Measurements from ENCODE around the gene KIAA1755.

Gene KIAA1755

DNA sequence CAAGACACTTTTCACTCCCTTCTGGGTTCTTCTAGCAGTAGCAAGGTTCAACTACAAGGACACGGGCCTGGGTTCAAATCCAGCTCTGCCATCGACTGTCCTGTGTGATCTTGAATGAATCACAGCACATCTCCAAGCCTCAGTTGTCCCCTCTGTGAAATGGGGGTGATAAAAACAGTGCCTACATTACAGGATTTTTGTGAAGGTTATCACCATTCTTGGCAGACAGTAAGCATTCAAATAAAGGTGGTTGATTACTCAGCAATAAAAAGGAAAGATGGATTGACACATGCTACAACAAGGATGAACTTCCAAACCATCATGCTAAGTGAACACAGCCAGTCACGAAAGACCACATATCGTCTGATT lies 88.9 kb downstream of the KIAA1755 start:
- Histone ChIP-seq H3K9me3 (ENCODE audit: control insufficient read depth in 1 of 2, low read length in 2 of 2) (no peaks in the 10 kb centered on the region), H3K27ac (ENCODE audit: low read length) (no peak overlapping the region), H3K4me1 (ENCODE audit: control insufficient read depth in 1 of 2, insufficient read depth in 2 of 2, low read length in 2 of 2) (peaks cover 3 to 5% of the 10 kb centered on the region in 2 donors), H3K36me3 (ENCODE audit: control insufficient read depth in 1 of 2, insufficient read depth in 2 of 2, low read length in 2 of 2) (no peaks in the 10 kb centered on the region), H3K27me3 (ENCODE audit: low read depth, low read length) (no peaks in the 10 kb centered on the region), H3K4me3 (ENCODE audit: low read depth in 1 of 2, low read length in 2 of 2) (no peak overlapping the region)

DNA sequence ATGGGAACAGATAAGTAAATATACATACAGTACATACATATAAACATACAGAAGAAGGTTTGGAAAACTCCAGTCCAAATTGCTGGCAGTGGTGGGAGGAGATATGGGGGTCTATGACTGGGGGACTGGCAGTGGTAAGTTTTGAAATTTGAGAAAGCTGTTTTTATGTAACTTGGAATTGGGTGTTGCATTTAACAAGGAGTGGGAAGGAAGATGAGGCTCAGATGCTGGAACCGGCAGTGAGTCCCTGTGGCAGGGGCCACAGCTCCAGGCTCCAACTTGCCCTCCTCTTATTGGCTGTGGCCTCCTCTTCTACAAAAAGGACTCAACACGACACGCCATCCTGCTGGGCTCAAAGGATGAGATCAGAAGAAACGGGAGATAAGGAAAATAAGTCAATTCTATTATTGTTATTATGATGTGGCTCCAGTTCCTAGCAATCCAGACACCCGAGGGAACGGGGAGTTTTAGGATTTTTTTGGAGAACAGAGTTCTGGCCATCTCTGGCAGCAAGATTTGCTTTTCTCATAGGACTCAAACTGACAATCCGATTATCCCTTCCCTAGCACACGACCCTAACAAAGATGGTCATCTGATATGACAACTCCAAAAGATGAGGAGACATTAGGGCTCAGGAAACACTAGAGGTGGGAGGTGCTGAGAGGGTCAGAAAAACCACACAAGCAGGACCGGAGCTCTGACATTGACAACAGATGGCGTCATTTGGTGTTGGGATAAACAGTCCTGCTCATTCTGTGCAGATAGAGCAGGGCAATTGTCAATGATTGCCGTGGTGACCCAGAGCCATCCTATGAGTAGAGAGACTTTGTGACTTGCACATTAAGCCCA lies 89.5 kb downstream of the KIAA1755 start:
- H3K27me3 ChIP-seq (ENCODE audit: low read depth, low read length) = no peaks in the 10 kb centered on the region
- no peak overlapping the region for H3K4me3 ChIP-seq (ENCODE audit: low read depth in 1 of 2, low read length in 2 of 2)
- no peak overlapping the region for H3K27ac ChIP-seq (ENCODE audit: low read length)
- no peaks in the 10 kb centered on the region for H3K36me3 ChIP-seq (ENCODE audit: control insufficient read depth in 1 of 2, insufficient read depth in 2 of 2, low read length in 2 of 2)
- peaks cover 3 to 6% of the 10 kb centered on the region in 2 donors for H3K4me1 ChIP-seq (ENCODE audit: control insufficient read depth in 1 of 2, insufficient read depth in 2 of 2, low read length in 2 of 2)
- no peaks in the 10 kb centered on the region for H3K9me3 ChIP-seq (ENCODE audit: control insufficient read depth in 1 of 2, low read length in 2 of 2)

DNA sequence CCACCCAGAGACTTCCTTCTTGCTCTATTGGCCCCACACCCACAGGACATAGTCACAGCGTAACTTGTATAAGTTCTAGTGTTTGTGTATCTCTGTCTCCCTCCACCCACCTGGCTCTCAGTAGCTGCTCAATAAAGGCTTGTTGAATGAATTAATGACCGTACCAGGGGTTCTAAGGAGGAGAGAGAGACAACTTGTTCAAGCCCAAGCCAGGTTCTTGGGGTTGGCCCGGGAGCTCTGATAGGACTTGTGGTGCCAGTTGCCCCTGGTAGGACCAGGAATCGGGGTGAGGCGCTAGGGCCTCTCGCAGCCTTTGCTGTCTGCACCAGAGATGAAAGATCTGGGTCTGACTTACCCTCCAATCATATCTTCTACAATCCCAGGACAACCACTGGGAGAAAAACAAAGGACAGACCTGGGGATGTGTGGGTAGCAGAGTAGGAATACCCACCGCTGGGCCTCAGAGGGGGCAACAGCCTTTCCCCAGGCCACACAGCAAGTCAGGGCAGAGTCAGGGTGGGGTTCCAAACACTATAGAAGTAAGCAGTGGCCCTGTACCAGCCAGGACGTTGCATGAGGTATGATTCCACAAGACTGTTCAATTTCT lies 90.2 kb downstream of the KIAA1755 start:
- Histone ChIP-seq H3K36me3 (ENCODE audit: control insufficient read depth in 1 of 2, insufficient read depth in 2 of 2, low read length in 2 of 2) (no peaks in the 10 kb centered on the region), H3K4me1 (ENCODE audit: control insufficient read depth in 1 of 2, insufficient read depth in 2 of 2, low read length in 2 of 2) (peaks cover 3 to 13% of the 10 kb centered on the region in 2 donors), H3K9me3 (ENCODE audit: control insufficient read depth in 1 of 2, low read length in 2 of 2) (no peaks in the 10 kb centered on the region), H3K4me3 (ENCODE audit: low read depth in 1 of 2, low read length in 2 of 2) (no peak overlapping the region), H3K27me3 (ENCODE audit: low read depth, low read length) (no peaks in the 10 kb centered on the region), H3K27ac (ENCODE audit: low read length) (no peak overlapping the region)

DNA sequence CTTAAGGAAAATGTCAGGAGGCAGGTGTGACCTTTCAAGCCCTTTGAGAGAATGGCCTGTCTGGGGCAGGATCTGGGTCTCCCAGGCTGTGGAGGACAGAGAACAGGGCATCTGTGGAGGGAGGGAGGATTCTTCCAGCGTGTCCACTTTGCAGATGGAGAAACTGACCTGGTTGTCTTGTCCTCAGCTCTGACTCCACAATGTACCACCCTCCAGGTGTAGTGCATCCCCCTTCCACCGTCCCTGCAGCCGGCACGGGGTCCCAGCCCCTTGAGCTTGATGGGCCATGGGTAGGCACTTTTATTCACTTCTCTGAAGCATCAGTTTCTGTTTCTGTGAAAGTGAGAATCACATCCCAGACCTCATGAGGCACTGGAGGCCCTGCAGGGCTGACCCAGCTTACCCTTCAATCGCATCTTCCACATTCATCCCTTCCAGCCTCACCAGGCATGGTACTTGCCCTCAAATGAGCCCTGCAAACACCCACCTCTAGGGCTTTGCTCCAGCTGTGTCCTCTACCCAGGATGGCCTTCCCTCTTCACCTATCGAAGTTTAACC lies 90.8 kb downstream of the KIAA1755 start:
- no peaks in the 10 kb centered on the region for H3K27me3 ChIP-seq (ENCODE audit: low read depth, low read length)
- no peaks in the 10 kb centered on the region for H3K9me3 ChIP-seq (ENCODE audit: control insufficient read depth in 1 of 2, low read length in 2 of 2)
- H3K4me3 ChIP-seq (ENCODE audit: low read depth in 1 of 2, low read length in 2 of 2) = no peak overlapping the region
- no peaks in the 10 kb centered on the region for H3K36me3 ChIP-seq (ENCODE audit: control insufficient read depth in 1 of 2, insufficient read depth in 2 of 2, low read length in 2 of 2)
- no peak overlapping the region for H3K27ac ChIP-seq (ENCODE audit: low read length)
- H3K4me1 ChIP-seq (ENCODE audit: control insufficient read depth in 1 of 2, insufficient read depth in 2 of 2, low read length in 2 of 2) = peaks cover 3 to 17% of the 10 kb centered on the region in 2 donors

DNA sequence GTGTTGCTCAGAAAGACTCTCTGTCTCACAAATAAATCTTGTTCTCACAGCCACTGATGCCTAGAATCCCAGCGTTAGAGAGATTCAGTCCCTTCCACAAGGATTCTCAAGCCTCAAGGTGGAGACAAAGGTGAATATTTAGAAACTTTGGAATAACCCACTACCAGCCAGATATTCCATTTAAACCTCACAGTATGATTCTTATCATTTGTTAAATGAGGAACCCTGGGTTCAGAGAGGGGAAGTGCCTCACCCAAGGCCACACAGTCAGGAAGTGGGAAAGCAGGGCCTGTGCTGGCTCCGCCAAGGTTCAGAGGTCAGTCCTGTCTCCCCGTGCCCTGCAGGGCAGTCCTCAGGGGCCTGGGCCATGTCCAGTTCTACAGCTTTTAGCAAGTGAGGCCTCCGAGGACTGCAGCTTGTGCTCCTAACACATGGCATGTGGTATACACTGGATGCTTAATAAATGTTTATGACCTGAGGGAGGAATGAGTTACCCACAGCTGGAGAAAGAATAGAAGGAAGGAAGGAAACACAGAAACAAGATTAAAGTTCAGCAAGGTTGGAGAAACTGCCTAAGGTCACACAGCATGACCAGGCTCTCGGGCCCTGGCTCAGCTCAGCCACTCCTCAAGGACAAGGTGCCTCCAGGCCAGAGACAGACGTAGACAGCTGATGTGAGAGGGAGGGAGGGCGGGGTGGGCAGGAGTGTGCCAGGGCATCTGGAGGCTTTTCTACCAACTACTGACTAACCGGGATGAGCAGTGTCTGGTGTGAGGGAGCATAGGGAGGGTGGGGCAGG lies 91.5 kb downstream of the KIAA1755 start:
- Histone ChIP-seq H3K27me3 (ENCODE audit: low read depth, low read length) (no peaks in the 10 kb centered on the region), H3K4me3 (ENCODE audit: low read depth in 1 of 2, low read length in 2 of 2) (no peak overlapping the region), H3K36me3 (ENCODE audit: control insufficient read depth in 1 of 2, insufficient read depth in 2 of 2, low read length in 2 of 2) (no peaks in the 10 kb centered on the region), H3K9me3 (ENCODE audit: control insufficient read depth in 1 of 2, low read length in 2 of 2) (no peaks in the 10 kb centered on the region), H3K4me1 (ENCODE audit: control insufficient read depth in 1 of 2, insufficient read depth in 2 of 2, low read length in 2 of 2) (peaks cover 3 to 24% of the 10 kb centered on the region in 2 donors), H3K27ac (ENCODE audit: low read length) (peak overlapping the region; percentile 2)

DNA sequence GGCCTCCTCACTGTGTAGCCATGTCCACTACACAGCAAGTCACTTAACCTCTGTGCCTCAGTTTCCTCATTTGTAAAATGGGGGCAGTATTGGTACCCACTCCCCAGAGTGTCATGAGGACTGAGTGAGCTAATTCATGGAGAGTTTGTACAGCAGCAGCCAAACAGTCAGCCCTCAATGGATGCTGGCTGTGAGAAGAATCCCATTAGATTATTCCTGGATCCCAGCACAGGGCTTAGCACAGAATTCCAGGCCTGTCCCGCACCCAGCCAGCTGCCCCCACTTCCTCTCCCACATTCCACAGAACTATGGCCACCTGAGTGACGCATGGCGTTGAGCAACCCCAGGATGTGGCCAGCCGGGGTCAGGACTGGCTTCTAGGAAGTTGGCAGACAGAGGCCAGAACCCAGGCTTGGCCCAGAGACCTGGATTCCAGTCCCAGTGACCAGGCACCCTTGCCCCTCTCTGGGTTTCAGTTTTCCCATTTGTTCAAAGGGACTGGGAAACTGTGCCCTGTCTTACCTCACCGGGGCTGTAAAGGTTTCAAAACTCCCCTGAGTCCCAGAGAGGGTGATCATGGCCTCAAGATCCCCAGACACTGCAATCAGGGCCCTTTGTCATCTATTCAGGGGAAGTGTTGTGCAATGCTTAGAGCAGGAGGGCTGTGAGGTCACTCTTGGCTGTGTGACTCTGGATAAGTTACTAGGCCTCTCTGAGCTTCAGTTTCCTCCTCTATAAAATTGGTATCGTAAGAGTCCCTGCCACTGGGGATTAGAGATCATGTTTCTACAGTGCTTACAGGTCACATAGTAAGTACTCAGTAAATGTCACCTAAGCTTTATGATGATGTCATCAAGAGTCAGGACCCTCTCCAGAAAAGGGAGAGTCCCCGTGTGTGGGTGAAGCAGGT lies 92.4 kb downstream of the KIAA1755 start:
- Histone ChIP-seq H3K4me1 (ENCODE audit: control insufficient read depth in 1 of 2, insufficient read depth in 2 of 2, low read length in 2 of 2) (peaks cover 3 to 25% of the 10 kb centered on the region in 2 donors), H3K27me3 (ENCODE audit: low read depth, low read length) (no peaks in the 10 kb centered on the region), H3K36me3 (ENCODE audit: control insufficient read depth in 1 of 2, insufficient read depth in 2 of 2, low read length in 2 of 2) (no peaks in the 10 kb centered on the region), H3K4me3 (ENCODE audit: low read depth in 1 of 2, low read length in 2 of 2) (no peak overlapping the region), H3K27ac (ENCODE audit: low read length) (peak overlapping the region; percentile 2), H3K9me3 (ENCODE audit: control insufficient read depth in 1 of 2, low read length in 2 of 2) (no peaks in the 10 kb centered on the region)

DNA sequence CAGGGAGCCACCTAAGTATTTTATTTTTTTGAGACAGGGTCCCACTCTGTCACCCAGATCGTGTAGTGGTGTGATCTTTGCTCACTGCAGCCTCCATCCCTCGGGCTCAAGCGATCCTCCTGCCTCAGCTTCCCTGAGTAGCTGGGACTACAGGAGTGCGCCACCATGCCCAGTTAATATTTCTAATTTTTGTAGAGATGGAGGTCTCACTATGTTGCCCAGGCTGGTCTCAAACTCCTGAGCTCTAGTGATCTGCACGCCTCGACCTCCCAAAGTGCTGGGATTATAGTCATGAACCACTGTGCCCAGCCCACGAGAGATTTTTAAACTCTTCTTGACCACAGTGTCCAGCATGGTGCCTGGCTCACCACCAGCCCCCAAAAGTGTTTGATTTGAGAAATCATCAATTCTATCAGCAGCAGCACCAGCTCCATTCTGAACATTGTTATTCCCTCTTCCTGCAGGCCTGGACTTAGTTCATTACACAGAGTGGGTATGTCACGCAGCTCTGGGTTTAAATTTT lies 93.1 kb downstream of the KIAA1755 start:
- H3K4me3 ChIP-seq (ENCODE audit: low read depth in 1 of 2, low read length in 2 of 2) = no peak overlapping the region
- no peaks in the 10 kb centered on the region for H3K9me3 ChIP-seq (ENCODE audit: control insufficient read depth in 1 of 2, low read length in 2 of 2)
- no peaks in the 10 kb centered on the region for H3K36me3 ChIP-seq (ENCODE audit: control insufficient read depth in 1 of 2, insufficient read depth in 2 of 2, low read length in 2 of 2)
- no peaks in the 10 kb centered on the region for H3K27me3 ChIP-seq (ENCODE audit: low read depth, low read length)
- H3K4me1 ChIP-seq (ENCODE audit: control insufficient read depth in 1 of 2, insufficient read depth in 2 of 2, low read length in 2 of 2) = peaks cover 3 to 28% of the 10 kb centered on the region in 2 donors
- H3K27ac ChIP-seq (ENCODE audit: low read length) = no peak overlapping the region

DNA sequence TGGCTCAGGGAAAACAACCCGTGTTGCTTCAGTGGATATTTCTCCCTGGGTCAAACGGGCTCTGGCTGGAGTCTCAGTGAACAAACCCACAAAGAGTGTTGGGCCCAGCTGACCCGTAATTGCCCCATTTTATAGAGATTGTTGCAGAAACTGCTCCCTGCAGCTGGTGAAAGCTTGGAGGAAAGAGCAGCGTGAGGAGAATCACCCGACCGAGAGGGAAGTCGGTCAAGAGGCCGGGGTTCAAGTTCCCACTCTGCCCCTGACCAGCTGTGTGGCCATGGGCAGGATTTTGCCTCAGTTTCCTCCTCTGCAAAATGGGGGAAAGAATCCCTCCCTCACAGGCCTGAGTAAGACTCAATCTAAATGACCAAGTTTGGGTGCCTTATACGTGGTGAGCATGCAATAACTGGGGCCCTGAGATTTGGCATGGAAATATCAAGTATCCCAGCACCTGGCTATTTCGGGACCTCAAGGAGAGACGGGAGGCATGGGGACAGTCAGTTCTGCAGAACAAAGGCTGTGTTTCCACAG lies 93.8 kb downstream of the KIAA1755 start:
- H3K27ac ChIP-seq (ENCODE audit: low read length) = no peak overlapping the region
- peaks cover 3 to 28% of the 10 kb centered on the region in 2 donors for H3K4me1 ChIP-seq (ENCODE audit: control insufficient read depth in 1 of 2, insufficient read depth in 2 of 2, low read length in 2 of 2)
- no peaks in the 10 kb centered on the region for H3K27me3 ChIP-seq (ENCODE audit: low read depth, low read length)
- H3K9me3 ChIP-seq (ENCODE audit: control insufficient read depth in 1 of 2, low read length in 2 of 2) = no peaks in the 10 kb centered on the region
- no peak overlapping the region for H3K4me3 ChIP-seq (ENCODE audit: low read depth in 1 of 2, low read length in 2 of 2)
- H3K36me3 ChIP-seq (ENCODE audit: control insufficient read depth in 1 of 2, insufficient read depth in 2 of 2, low read length in 2 of 2) = no peaks in the 10 kb centered on the region

DNA sequence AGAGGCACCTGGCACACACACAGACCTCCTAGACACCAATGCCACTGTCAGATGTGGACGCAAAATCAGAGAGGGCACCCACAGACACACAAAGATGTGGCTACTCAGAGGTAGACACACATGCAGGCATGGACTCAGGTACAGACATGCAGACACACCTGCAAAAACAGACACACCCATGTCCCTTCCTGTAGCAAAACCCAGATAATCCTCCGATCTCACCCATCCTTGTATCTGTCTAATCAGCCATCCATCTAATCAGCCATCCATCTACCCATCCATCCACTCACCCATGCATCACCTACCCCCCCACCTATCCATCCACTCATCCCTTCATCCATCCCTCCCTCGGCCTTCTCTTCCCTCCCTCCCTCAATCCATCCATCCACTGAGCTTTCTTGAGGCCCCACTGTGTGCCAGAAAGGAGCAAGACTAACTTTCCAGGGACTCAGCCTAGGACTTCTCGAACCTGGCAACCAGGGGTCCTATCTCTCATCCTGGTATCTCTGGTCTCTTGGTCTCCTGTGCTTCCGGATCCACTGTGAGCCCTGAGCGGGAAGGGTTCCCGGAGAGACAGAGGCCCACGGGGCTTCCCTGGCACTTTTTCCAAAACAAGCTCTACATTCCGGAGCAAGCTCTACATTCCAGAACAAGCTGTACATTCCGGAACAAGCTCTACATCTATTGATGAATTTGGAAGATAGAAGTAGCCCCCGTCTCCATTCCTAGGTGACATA lies 94.4 kb downstream of the KIAA1755 start:
- Histone ChIP-seq H3K4me3 (ENCODE audit: low read depth in 1 of 2, low read length in 2 of 2) (no peak overlapping the region), H3K9me3 (ENCODE audit: control insufficient read depth in 1 of 2, low read length in 2 of 2) (no peaks in the 10 kb centered on the region), H3K27ac (ENCODE audit: low read length) (no peak overlapping the region), H3K27me3 (ENCODE audit: low read depth, low read length) (no peaks in the 10 kb centered on the region), H3K4me1 (ENCODE audit: control insufficient read depth in 1 of 2, insufficient read depth in 2 of 2, low read length in 2 of 2) (peaks cover 3 to 28% of the 10 kb centered on the region in 2 donors), H3K36me3 (ENCODE audit: control insufficient read depth in 1 of 2, insufficient read depth in 2 of 2, low read length in 2 of 2) (no peaks in the 10 kb centered on the region)

All from muscle layer of duodenum (tissue), 2 donors.